ENCODE results near the gene LRRC18. TPM values are rescaled to one million over a fixed set of nuclear protein-coding genes. Genes with fewer than 3 reads are reported as not detected.

The LRRC18 gene
- total RNA-seq, 1 donor = not detected

DNA sequence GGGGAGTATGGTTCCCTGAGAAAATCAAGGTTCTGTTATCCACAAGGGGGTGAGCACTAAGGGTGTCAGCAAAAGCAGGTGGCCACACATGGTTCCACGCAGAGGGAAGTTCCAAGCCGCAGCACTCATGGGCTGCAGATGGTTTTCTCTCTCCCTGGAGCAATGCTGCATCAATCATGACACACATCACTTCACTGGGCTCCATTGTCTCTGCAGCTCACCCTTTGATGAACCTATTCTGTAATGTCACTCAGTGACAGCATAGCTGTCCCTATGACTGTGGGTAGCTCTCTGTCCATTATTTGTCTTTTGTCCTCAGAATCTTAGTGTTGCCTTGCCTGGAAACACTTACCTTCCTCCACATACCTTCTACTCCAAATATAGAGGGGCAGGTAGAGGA is 34.8 kb downstream of the LRRC18 start:
- no peak for DNase-seq (ENCODE audit: low read depth)
- TF ChIP-seq CTCF (IDR thresholded peaks at IDR 0.05; ENCODE audit: insufficient read depth, low read length) = no peak
- H3K4me3 ChIP-seq (ENCODE audit: low read depth, low read length) = no peak overlapping the region

DNA sequence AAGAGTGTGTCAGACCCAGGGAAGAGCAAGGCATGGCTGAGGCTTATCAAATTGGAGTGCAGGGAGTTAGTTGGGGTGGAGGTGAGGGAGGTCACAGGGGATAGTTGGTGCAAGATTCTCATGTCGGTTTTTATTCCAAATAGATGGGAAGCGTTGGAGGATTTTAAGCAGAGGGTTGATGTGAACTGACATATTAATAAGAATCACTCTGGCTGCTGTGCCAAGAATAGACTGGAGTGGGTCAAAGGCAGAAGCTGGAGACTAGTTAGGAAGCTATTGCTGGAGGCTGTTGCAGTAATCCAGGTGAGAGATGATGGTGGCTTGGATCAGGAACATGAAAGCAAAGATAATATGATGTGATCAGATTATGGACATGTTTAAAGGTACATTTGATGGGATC is 36.5 kb downstream of the LRRC18 start:
- H3K4me3 ChIP-seq (ENCODE audit: low read depth, low read length) = no peak overlapping the region
- no peak for TF ChIP-seq CTCF (IDR thresholded peaks at IDR 0.05; ENCODE audit: insufficient read depth, low read length)
- no peak for DNase-seq (ENCODE audit: low read depth)

DNA sequence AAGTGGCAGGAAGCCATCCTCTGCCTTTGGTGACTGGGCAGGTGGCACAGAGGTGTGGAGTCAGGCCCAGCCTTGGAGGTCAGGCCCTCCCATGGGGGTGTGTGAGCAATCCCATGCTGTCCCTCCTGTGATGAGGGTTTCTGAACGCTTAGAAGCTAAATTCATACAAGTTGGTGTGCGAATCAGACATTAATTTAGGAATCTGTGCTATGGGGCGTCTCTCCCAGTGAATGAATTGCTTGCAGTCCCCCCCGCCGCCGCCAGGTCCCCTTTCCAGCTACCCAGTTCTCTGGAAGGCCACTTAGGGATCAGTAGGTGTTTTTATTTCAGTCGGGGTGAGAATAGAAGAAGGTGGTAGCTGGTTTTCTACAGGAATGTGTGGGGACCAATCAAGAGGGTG is 37.5 kb downstream of the LRRC18 start:
- H3K4me3 ChIP-seq (ENCODE audit: low read depth, low read length) = no peak overlapping the region
- no peak for TF ChIP-seq CTCF (IDR thresholded peaks at IDR 0.05; ENCODE audit: insufficient read depth, low read length)
- no peak for DNase-seq (ENCODE audit: low read depth)

- no peak overlapping the region for H3K4me3 ChIP-seq (ENCODE audit: low read depth, low read length)
- TF ChIP-seq CTCF (IDR thresholded peaks at IDR 0.05; ENCODE audit: insufficient read depth, low read length) = no peak
- no peak for DNase-seq (ENCODE audit: low read depth)
Observed at GRCh38 chr10:48901319-48901718, 38.3 kb downstream of the LRRC18 start.

- no peak for TF ChIP-seq CTCF (IDR thresholded peaks at IDR 0.05; ENCODE audit: insufficient read depth, low read length)
- no peak overlapping the region for H3K4me3 ChIP-seq (ENCODE audit: low read depth, low read length)
- DNase-seq (ENCODE audit: low read depth) = no peak
Observed at GRCh38 chr10:48900371-48900801, 39.3 kb downstream of the LRRC18 start.

GRCh38 chr10:48899781-48900180 is 39.9 kb downstream of the LRRC18 start:
- no peak overlapping the region for H3K4me3 ChIP-seq (ENCODE audit: low read depth, low read length)
- DNase-seq (ENCODE audit: low read depth) = no peak
- TF ChIP-seq CTCF (IDR thresholded peaks at IDR 0.05; ENCODE audit: insufficient read depth, low read length) = no peak

- no peak for TF ChIP-seq CTCF (IDR thresholded peaks at IDR 0.05; ENCODE audit: insufficient read depth, low read length)
- no peak overlapping the region for H3K4me3 ChIP-seq (ENCODE audit: low read depth, low read length)
- DNase-seq (ENCODE audit: low read depth) = no peak
Observed at GRCh38 chr10:48898426-48898825, 41.2 kb downstream of the LRRC18 start.
